Activated naive CD8-positive, alpha-beta T cell treated with anti-CD3 and anti-CD28 coated beads, Interleukin-2, amount 50 U/mL, for 16 hours (primary cell): ENCODE data around the gene CNPY1.
"Not testable (repeated sequence)": the region's sequence is repeated elsewhere in the genome, so short reads cannot be mapped to it uniquely, and the experiment has no call there.

Experiments used
- DNase-seq: peaks from one replicate; pipeline ENCODE4 v3.0.0-alpha.2; 2020; ENCODE audit warnings: low read depth, low spot score

Gene CNPY1

GRCh38 chr7:155578016-155578415 is 31.7 kb upstream of the CNPY1 start:
- no peak for DNase-seq

- DNase-seq = no peak
Measured at GRCh38 chr7:155577509-155577905, 31.1 kb upstream of the CNPY1 start.

DNA sequence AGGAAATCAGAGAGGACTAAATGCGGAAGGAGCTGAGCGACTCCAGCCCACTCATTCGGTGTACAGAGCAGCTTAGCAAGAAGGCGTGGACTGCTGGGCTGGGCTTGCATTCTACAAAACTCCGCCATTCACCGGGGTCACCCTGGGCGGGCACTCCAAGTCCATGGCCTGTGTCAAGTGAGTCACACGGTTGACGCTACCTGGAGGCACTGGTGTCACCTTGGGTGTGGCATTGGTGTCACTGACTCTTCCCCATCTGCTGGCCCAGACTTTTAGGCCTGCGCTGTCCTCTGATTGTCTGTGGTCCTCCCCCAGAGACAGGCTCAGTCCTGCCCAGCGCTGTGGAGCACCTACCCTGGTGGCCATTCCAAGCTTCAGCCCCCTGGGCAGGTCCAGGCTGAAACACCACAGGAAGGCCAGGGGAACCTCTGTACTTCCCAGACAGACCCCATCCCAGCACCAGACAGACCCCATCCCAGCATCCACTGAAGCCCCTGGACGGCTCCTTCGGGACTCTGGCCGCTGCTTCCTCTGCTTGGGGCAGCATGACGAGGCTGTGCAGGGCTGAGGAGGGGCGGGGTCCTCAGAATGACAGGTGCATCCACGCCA is 30.6 kb upstream of the CNPY1 start:
- no peak for DNase-seq

DNA sequence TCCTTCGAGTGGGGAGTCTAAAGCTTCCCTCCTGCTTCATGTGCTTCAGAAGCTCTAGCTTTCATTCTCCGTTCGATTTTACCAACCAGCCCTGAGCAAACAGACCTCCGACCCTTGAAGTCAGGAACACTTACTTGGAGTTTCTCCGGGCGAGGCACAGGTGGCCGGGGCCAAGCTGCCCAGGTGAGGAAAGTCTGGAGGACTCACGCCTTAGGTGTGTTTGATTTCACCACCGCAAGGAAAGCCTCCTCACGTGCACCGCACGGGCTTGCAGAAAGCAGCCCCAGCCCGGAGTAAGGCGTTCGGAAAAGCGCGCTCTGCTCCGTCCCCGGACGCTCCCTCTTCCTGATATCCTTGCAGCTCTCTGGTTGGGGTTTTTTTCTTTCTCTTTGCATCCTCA is 30.1 kb upstream of the CNPY1 start:
- DNase-seq = no peak

GRCh38 chr7:155574556-155575290 is 28.4 kb upstream of the CNPY1 start:
- no peak for DNase-seq

DNA sequence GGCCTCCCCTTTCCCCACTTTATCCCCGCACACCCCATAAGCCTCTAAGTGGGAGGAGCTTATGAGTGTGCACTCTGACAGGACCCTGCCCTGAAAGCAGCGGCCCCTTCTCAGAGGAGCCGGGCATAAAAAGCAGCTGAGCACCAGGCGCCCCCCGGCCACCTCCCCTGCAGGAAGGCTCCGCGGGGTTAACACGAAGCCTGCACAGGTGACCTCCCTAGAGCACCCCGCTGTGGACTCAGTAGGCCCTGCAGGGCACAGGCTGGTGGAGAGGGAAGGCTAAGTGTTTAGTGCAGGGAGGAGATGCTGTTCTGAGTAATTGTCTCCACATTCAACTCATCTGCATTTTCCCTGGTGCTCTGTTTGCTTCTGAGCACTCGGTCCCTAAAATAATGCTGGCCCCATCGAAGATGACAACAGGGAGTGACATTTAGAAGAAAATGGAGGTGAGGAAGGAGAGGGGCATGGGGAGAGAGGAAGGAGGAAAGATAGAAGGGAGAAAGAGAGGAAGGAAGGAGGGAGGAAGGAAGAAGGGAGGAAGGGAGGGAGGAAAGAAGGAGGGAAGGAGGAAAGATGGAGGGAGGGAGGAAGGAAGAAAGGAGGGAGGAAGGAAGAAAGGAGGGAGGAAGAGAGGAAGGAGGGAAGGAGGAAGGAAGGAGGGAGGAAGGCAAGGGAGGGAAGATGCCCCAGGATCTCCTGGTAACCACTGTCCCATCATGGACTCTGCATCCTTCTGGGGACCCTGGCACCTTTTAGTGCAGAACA is 25.4 kb upstream of the CNPY1 start:
- no peak for DNase-seq

DNA sequence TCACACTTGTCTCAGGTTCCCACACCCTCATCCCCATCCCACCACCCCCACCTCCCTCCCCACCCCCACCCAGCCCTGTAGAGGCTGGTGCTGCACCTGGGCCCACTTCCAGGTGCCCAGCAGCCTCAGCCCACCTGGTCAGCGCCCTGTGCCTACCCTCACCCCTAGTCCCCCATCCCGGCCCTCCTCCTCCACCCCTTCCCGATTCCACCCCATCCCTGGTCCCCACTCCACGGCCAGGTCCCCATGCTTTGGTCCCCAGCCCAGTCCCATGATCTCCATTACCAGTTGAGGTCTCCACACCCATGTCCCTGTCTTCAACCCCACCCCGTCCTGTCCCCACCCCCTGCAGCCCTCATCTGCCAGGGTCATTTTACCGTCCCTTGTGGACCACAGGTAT is 24.6 kb upstream of the CNPY1 start:
- DNase-seq = no peak

DNA sequence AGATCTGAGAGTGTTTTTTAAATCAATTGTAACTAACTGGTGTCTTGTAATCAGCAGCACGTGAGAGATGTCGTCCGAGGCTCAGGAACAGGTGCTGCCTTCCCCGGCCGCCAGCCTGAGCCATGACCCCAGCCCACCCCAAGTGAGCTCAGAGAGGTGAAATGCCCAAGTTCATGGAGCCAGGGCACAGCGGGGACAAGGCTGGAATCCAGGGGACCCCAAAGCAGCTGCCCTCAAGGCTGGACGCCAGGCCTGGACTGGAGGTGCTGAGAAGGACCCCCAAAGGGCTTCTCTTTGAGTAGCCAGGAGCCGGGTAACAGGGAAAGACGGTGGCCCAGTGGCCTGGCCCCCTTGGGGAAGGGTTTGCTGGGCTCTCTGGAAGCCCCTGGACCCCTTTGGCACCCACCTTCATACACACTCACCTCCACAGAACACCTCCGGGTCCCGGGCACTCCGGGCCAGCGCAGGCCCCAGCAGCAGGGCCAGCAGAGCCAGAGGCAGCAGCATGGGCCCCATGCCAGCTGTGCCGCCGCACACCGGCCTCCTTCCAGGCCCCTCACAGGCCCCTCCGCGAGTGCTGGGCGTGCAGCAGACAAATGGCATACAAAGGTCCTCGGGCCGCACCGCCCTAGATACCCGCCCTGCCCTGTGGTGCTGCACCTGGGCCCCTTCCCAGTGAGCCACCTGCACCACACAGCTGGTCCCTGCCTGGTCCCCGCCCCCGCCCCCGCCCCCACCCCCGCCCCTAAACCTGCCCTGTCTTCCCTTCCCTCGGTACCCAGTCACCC is 24.0 kb upstream of the CNPY1 start:
- DNase-seq = no peak

- DNase-seq = no peak
Measured at GRCh38 chr7:155569681-155570080, 23.3 kb upstream of the CNPY1 start.

- DNase-seq = no peak
Measured at GRCh38 chr7:155568842-155569494, 22.6 kb upstream of the CNPY1 start.

GRCh38 chr7:155568333-155568660 is 21.9 kb upstream of the CNPY1 start:
- no peak for DNase-seq

DNA sequence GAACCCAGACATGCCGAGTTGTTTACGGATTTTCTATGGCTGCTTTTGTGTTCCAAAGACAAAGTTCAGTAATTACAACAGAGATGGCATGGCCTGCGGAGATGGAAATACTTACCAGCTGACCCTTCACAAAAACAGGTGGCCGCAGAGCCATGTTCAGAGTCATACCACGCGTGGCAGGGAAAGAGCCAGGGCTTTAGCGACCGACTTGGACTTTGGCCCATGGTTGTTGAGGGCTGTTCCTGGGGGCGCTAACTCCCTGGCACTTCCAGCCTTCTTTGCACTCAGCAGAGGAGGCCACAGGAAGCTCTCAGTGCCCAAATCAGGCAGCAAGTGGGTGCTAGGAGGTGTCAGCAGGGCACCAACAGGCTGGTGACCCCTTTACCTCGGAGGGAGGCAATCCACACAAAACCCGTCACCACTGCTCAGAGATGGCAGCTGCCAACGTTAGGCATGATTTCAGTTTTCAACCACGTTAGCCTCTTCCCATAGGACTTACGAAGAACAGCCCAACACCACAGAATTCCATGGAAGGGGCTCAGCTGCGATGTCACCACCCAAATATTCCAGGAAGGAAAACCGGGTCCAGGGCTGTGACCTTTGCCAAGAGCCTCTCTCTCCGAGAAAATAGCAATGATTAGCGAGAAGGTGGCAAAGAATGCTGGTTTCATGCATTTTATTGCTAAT is 21.4 kb upstream of the CNPY1 start:
- DNase-seq = no peak

DNA sequence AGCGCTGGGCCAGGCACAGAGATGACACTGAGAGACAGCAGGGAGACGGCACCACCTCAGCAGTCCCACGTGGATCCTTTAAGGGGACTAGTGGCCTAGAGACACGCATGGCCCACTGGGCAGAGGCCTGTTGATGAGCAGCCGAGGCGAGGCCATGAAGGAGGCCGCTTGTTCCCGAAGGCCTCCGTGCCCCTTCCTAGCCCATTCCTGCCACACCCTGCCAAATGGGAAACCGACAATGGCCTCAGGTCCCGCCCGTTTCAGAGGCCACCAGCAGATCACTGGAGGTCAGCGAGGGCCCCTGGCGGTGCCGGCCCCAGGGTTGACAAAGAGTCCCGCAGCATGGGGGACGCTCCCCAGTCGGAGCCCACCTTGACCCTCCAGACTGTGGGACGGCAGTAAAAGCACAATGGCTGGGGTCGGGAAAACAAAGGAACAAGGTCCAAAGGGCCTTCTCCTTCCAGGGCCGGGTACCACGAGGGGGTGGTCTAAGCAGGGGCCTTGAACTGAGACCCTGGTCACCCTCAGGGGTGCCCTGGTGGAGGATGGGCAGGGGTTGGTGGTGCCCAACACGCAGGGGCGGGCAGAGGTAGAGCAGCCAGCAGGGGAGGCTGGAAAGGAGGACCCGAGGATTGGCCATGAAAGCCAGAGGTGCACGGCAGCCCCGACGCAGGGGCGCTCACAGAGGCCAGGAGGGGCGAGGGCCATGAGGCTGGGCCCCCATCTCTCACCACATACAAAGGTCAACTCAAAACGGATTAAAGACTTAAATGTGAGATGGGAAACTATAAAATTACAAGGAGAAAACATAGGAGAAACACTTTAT is 19.9 kb upstream of the CNPY1 start:
- no peak for DNase-seq

GRCh38 chr7:155565596-155565995 is 19.2 kb upstream of the CNPY1 start:
- no peak for DNase-seq

GRCh38 chr7:155562976-155563375 is 16.6 kb upstream of the CNPY1 start:
- DNase-seq = not testable (repeated sequence)

GRCh38 chr7:155562106-155562505 is 15.7 kb upstream of the CNPY1 start:
- DNase-seq = no peak

GRCh38 chr7:155560982-155561686 is 14.8 kb upstream of the CNPY1 start:
- no peak for DNase-seq

- DNase-seq = no peak
Measured at GRCh38 chr7:155560196-155560885, 14.0 kb upstream of the CNPY1 start.
